K562 (cell line): Measurements from ENCODE around the gene HYAL1. TPM values are rescaled to one million over a fixed set of nuclear protein-coding genes. Genes with fewer than 3 reads are reported as not detected.
A peak's percentile ranks its signal among the peaks of the same experiment; 100 is the strongest.

Experiments
- CREB1 ChIP-seq, 2 experiments: sonication (generic) in 1 of 2; formaldehyde crosslinking in 1 of 2; IDR thresholded peaks; 2 replicates each; pipeline versions ENCODE4 v1.6.1 to v1.8.0; 2012 to 2022; ENCODE audit warnings: inconsistent platforms in 1 of 2, mild to moderate bottlenecking in 1 of 2, missing genetic modification reagents in 1 of 2, moderate library complexity in 1 of 2
- CXXC5 ChIP-seq: fragments of 250-450 bp; sonication (Bioruptor Pico); IDR thresholded peaks from 2 replicates; pipeline ENCODE4 v1.8.0; 2022; ENCODE audit warnings: inconsistent platforms, mild to moderate bottlenecking, moderate library complexity
- JUN ChIP-seq, 2 experiments: sonication (generic) in 1 of 2; formaldehyde crosslinking in 1 of 2; IDR thresholded peaks; 2 replicates each; pipeline versions ENCODE4 v1.6.1 to v1.8.0; 2012 to 2022; ENCODE audit warnings: borderline replicate concordance in 2 of 2, mild to moderate bottlenecking in 2 of 2, improper control_type of control experiment in 1 of 2, low read depth in 1 of 2, low read length in 1 of 2, missing genetic modification reagents in 1 of 2
- JUND ChIP-seq, 2 experiments: IDR thresholded peaks; 2 replicates in 1 of 2; 3 replicates in 1 of 2; pipeline ENCODE4 v1.6.1; 2011; ENCODE audit warnings: borderline replicate concordance in 2 of 2, low read depth in 2 of 2, low read length in 2 of 2, improper control_type of control experiment in 1 of 2, missing biosample characterization in 1 of 2, missing genetic modification characterization in 1 of 2, missing genetic modification reagents in 1 of 2
- ZNF121 ChIP-seq: sonication (generic); formaldehyde crosslinking; conservative IDR thresholded peaks from 2 replicates; pipeline ENCODE4 v1.8.0; 2022; ENCODE audit warnings: missing genetic modification reagents
- polyA plus RNA-seq, 8 experiments: library from polyadenylated mRNA; depleted of rRNA in 4 of 8; stranded (reverse) in 5 of 8; unstranded in 3 of 8; fragments of >200 nt; fragmentation: Nextera tagmentation in 2 of 8; fragmentation: Illumina TruSeq in 1 of 8; extraction: Ambion mirVana in 2 of 8; extraction: Trizol in 1 of 8; gene quantifications; 2 replicates each; pipeline versions ENCODE4 v1.2.1 to v1.2.3, GENCODE V29; 2011 to 2014; ENCODE audit warnings: inconsistent platforms in 1 of 8, missing spikeins in 1 of 8
- total RNA-seq, 7 experiments: library from RNA; depleted of rRNA in 6 of 7; stranded (reverse); fragments of >200 nt in 6 of 7; fragmentation: Illumina TruSeq in 2 of 7; extraction: Trizol in 2 of 7; gene quantifications; 2 replicates each; pipeline versions ENCODE4 v1.2.1 to v1.2.3, GENCODE V29; 2011 to 2021; ENCODE audit warnings: low replicate concordance in 1 of 7
- TF ChIP-seq, protein P1 (sequence below), 2 experiments: IDR thresholded peaks in 1 of 2; conservative IDR thresholded peaks in 1 of 2; 2 replicates each; pipeline ENCODE4 v1.6.1; 2016; ENCODE audit warnings: low read depth in 2 of 2, mild to moderate bottlenecking in 1 of 2, missing compliant biosample characterization in 1 of 2, missing genetic modification characterization in 1 of 2, moderate library complexity in 1 of 2
- TF ChIP-seq, protein P2 (sequence below), 2 experiments: fragments of 450-650 bp; IDR thresholded peaks; 2 replicates each; pipeline ENCODE4 v1.6.1; 2016; ENCODE audit warnings: mild to moderate bottlenecking in 2 of 2, borderline replicate concordance in 1 of 2, low read depth in 1 of 2, moderate library complexity in 1 of 2
- TF ChIP-seq, protein P3 (sequence below): fragments of 250-450 bp; sonication (Bioruptor Pico); IDR thresholded peaks from 2 replicates; pipeline ENCODE4 v1.9.0; 2021; ENCODE audit warnings: mild to moderate bottlenecking, inconsistent platforms
- TF ChIP-seq, protein P4 (sequence below): fragments of 450-650 bp; IDR thresholded peaks from 2 replicates; pipeline ENCODE4 v1.6.1; 2016; ENCODE audit warnings: antibody characterized with exemption

Gene HYAL1
- total and polyA plus RNA-seq, 9 of the 15 experiments (the other 6 are each of a cell fraction or from before 2014, with no cell fraction given), result 1.4 to 8.5 (median 4.7) TPM

DNA sequence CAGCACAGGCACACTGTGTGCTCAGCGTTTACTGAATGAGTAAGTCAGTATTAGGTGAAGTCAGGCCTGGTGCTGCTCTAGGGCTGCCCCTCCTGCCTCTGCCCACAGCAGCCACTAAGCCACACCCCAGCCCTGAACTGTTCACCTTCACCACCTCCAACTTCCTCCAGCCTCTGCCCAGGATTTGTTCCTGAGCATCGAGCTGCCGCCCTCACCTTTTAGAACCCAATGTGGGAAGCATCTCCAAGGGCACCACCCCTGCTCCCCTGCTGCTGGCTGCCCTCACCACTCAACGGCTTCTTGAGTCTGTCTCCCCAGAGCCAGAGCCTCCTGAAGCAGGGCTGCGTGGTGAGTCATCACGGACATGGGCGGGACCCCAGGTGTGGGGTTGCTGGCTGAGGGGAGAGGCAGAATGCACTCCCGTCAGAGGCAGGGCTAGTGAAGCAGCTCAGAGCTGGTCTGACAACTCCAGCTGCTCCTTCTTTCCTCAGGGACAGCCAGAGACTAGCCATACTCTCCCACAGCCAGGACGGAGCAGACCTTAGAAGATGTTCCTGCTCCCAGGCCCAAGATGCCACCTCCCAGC lies 13.4 kb upstream of the HYAL1 start (continued):
- TF ChIP-seq, protein P1, sequence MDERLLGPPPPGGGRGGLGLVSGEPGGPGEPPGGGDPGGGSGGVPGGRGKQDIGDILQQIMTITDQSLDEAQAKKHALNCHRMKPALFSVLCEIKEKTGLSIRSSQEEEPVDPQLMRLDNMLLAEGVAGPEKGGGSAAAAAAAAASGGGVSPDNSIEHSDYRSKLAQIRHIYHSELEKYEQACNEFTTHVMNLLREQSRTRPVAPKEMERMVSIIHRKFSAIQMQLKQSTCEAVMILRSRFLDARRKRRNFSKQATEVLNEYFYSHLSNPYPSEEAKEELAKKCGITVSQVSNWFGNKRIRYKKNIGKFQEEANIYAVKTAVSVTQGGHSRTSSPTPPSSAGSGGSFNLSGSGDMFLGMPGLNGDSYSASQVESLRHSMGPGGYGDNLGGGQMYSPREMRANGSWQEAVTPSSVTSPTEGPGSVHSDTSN (CRISPR knock-in tag; IDR thresholded peaks at IDR 0.05; ENCODE audit: low read depth), result no peak
- TF ChIP-seq, protein P1 (tag; conservative IDR thresholded peaks at IDR 0.05; ENCODE audit: low read depth), result no peak
- TF ChIP-seq, protein P2, sequence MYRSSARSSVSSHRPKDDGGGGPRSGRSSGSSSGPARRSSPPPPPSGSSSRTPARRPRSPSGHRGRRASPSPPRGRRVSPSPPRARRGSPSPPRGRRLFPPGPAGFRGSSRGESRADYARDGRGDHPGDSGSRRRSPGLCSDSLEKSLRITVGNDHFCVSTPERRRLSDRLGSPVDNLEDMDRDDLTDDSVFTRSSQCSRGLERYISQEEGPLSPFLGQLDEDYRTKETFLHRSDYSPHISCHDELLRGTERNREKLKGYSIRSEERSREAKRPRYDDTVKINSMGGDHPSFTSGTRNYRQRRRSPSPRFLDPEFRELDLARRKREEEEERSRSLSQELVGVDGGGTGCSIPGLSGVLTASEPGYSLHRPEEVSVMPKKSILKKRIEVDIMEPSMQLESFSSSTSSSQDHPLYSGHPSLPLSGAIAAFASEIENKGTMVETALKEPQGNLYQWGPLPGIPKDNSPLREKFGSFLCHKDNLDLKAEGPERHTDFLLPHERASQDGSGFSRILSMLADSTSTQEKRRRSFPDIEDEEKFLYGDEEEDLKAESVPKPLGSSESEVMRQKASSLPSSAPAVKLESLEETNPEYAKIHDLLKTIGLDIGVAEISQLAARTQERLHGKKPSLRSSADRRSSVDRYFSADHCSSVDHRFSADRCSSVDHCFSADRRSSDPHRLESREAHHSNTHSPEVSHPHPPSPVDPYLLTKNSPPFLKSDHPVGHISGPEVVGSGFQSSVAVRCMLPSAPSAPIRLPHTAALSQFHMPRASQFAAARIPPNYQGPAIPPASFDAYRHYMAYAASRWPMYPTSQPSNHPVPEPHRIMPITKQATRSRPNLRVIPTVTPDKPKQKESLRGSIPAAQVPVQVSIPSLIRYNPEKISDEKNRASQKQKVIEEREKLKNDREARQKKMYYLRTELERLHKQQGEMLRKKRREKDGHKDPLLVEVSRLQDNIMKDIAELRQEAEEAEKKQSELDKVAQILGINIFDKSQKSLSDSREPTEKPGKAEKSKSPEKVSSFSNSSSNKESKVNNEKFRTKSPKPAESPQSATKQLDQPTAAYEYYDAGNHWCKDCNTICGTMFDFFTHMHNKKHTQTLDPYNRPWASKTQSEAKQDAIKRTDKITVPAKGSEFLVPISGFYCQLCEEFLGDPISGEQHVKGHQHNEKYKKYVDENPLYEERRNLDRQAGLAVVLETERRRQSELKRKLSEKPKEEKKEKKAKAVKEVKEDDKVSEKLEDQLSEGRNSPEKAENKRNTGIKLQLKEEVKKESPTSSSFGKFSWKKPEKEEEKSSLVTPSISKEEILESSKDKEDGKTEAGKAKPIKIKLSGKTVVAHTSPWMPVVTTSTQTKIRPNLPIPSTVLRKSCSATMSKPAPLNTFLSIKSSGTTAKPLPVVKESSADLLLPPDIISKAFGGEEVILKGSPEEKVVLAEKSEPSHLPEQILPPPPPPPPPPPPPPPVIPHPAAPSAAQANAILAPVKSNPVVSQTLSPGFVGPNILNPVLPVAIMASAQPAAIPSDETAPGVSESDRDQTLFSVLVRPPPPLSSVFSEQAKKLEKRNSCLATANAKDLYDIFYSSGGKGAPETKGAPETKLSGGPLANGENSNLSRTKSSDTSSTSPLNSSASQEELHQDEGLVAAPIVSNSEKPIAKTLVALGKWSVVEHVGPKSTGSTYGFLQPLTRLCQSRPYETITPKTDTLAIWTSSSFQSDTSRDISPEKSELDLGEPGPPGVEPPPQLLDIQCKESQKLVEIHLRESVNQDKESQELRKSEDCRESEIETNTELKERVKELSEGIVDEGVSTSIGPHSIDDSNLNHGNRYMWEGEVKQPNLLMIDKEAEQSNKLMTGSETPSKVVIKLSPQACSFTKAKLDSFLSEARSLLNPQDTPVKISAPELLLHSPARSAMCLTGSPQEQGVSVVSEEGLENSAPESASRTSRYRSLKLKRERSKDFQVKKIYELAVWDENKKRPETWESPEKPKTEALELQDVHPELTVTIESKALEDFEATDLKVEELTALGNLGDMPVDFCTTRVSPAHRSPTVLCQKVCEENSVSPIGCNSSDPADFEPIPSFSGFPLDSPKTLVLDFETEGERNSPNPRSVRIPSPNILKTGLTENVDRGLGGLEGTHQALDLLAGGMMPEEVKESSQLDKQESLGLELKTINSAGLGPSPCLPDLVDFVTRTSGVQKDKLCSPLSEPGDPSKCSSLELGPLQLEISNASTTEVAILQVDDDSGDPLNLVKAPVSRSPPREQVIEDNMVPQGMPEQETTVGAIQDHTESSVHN (IDR thresholded peaks at IDR 0.05; ENCODE audit: borderline replicate concordance in 1 of 2, low read depth in 1 of 2), result no peak
- TF ChIP-seq ZNF121 (CRISPR knock-in tag), result no peak
- TF ChIP-seq JUND (IDR thresholded peaks at IDR 0.05; ENCODE audit: borderline replicate concordance, low read depth, low read length), result peak; percentile 95
- TF ChIP-seq JUND (tag; IDR thresholded peaks at IDR 0.05; ENCODE audit: borderline replicate concordance, low read depth, low read length), result peak; percentile 92; the same call in 2 of the 3 replicates
- TF ChIP-seq, protein P3, sequence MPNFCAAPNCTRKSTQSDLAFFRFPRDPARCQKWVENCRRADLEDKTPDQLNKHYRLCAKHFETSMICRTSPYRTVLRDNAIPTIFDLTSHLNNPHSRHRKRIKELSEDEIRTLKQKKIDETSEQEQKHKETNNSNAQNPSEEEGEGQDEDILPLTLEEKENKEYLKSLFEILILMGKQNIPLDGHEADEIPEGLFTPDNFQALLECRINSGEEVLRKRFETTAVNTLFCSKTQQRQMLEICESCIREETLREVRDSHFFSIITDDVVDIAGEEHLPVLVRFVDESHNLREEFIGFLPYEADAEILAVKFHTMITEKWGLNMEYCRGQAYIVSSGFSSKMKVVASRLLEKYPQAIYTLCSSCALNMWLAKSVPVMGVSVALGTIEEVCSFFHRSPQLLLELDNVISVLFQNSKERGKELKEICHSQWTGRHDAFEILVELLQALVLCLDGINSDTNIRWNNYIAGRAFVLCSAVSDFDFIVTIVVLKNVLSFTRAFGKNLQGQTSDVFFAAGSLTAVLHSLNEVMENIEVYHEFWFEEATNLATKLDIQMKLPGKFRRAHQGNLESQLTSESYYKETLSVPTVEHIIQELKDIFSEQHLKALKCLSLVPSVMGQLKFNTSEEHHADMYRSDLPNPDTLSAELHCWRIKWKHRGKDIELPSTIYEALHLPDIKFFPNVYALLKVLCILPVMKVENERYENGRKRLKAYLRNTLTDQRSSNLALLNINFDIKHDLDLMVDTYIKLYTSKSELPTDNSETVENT (CRISPR knock-in tag), result no peak
- TF ChIP-seq CXXC5, result no peak
- TF ChIP-seq, protein P4, sequence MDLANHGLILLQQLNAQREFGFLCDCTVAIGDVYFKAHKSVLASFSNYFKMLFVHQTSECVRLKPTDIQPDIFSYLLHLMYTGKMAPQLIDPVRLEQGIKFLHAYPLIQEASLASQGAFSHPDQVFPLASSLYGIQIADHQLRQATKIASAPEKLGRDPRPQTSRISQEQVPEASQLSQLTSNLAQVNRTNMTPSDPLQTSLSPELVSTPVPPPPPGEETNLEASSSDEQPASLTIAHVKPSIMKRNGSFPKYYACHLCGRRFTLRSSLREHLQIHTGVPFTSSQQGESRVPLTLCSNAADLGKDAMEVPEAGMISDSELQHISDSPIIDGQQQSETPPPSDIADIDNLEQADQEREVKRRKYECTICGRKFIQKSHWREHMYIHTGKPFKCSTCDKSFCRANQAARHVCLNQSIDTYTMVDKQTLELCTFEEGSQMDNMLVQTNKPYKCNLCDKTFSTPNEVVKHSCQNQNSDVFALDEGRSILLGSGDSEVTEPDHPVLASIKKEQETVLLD, result no peak
- TF ChIP-seq JUN (IDR thresholded peaks at IDR 0.05; ENCODE audit: borderline replicate concordance, low read depth, low read length), result peak; percentile 78; the same call in 1 of the 2 replicates
- no peak for TF ChIP-seq JUN (CRISPR knock-in tag; IDR thresholded peaks at IDR 0.05; ENCODE audit: borderline replicate concordance)
- no peak for TF ChIP-seq CREB1 (IDR thresholded peaks at IDR 0.05)
- 0 out of 2 replicates have a peak, but pooled peaks have one; percentile 27 for TF ChIP-seq CREB1 (CRISPR knock-in tag; IDR thresholded peaks at IDR 0.05)
